SU-DHL-6 (cell line): ENCODE results near the gene MYBBP1A.

ENCODE experiments used
- H2AFZ ChIP-seq: fragments of 200-600 bp; sonication (generic); 2 replicates; pipeline ENCODE4 v1.6.1; 2014; ENCODE audit warnings: low read depth, mild to moderate bottlenecking, moderate library complexity, mixed read lengths, antibody characterized with exemption, low read length; ENCODE audit not compliant: severe bottlenecking
- H3F3A ChIP-seq: fragments of 200-600 bp; shearing (Covaris generic); 2 replicates; pipeline ENCODE4 v1.6.0; 2016; ENCODE audit warnings: antibody characterized with exemption, mild to moderate bottlenecking; ENCODE audit not compliant: insufficient read depth
- H3K27ac ChIP-seq: fragments of 200-600 bp; sonication (generic); 2 replicates; pipeline ENCODE4 v1.5.1; 2016; ENCODE audit warnings: low read depth, mild to moderate bottlenecking, low read length, moderate library complexity, mixed read lengths
- H3K27me3 ChIP-seq: fragments of 200-600 bp; sonication (generic), shearing (Covaris generic); 2 replicates; pipeline ENCODE4 v1.6.0; 2014; ENCODE audit warnings: mild to moderate bottlenecking, low read length
- H3K36me3 ChIP-seq: fragments of 200-600 bp; sonication (generic); 2 replicates; pipeline ENCODE4 v1.6.1; 2014; ENCODE audit warnings: mild to moderate bottlenecking, low read length, mixed read lengths
- H3K4me2 ChIP-seq: fragments of 300-600, 200-600 bp; shearing (Covaris generic), sonication (generic); 2 replicates; pipeline ENCODE4 v1.6.0; 2014; ENCODE audit warnings: low read length, low read depth, mild to moderate bottlenecking; ENCODE audit not compliant: poor library complexity, severe bottlenecking
- H3K4me3 ChIP-seq: fragments of 200-600 bp; sonication (generic); 2 replicates; pipeline ENCODE4 v1.5.1; 2014; ENCODE audit warnings: antibody characterized with exemption, low read length, mild to moderate bottlenecking, mixed read lengths; ENCODE audit not compliant: insufficient read depth, poor library complexity, severe bottlenecking
- H3K79me2 ChIP-seq: fragments of 200-600 bp; sonication (generic); 2 replicates; pipeline ENCODE4 v1.6.1; 2014; ENCODE audit warnings: mild to moderate bottlenecking, low read length, moderate library complexity; ENCODE audit not compliant: insufficient read depth
- H3K9ac ChIP-seq: fragments of 200-600 bp; sonication (generic); 2 replicates; pipeline ENCODE4 v1.7.0; 2014; ENCODE audit warnings: mild to moderate bottlenecking, low read length
- H3K9me2 ChIP-seq: fragments of 200-600 bp; sonication (generic); replicated peaks from 2 replicates; pipeline ENCODE4 v1.6.1; 2014; ENCODE audit warnings: low read length; ENCODE audit not compliant: insufficient read depth
- H3K9me3 ChIP-seq: fragments of 200-600 bp; sonication (generic); 2 replicates; pipeline ENCODE4 v1.6.1; 2014; ENCODE audit warnings: low read length, mixed read lengths; ENCODE audit not compliant: insufficient read depth
- H4K20me1 ChIP-seq: fragments of 200-600 bp; sonication (generic); 2 replicates; pipeline ENCODE4 v1.6.1; 2014; ENCODE audit warnings: low read depth, mild to moderate bottlenecking, antibody characterized with exemption, low read length, moderate library complexity, mixed read lengths
- CTCF ChIP-seq: fragments of 200-600 bp; sonication (generic); IDR thresholded peaks from one replicate; pipeline ENCODE4 v1.5.1; 2017; ENCODE audit warnings: antibody characterized with exemption, mild to moderate bottlenecking, low read length, moderate library complexity; ENCODE audit not compliant: insufficient read depth, poor library complexity, severe bottlenecking
- EZH2phosphoT487 ChIP-seq: fragments of 200-600 bp; sonication (generic), shearing (Covaris generic); conservative IDR thresholded peaks from 2 replicates; pipeline ENCODE4 v1.6.1; 2018; ENCODE audit warnings: mild to moderate bottlenecking, antibody characterized with exemption, low read length, moderate library complexity, mixed read lengths

Gene MYBBP1A

GRCh38 chr17:4584917-4585637, 29.9 kb upstream of the MYBBP1A start:
- H3K4me2 ChIP-seq, result no peak overlapping the region
- H3K9me2 ChIP-seq, result no peaks in the 10 kb centered on the region
- H3F3A ChIP-seq, result no peaks in the 10 kb centered on the region
- H3K27ac ChIP-seq, result no peak overlapping the region
- H4K20me1 ChIP-seq, result no peaks in the 10 kb centered on the region
- no peak overlapping the region for H3K9ac ChIP-seq
- no peaks in the 10 kb centered on the region for H3K79me2 ChIP-seq
- no peaks in the 10 kb centered on the region for H3K36me3 ChIP-seq
- no peak for TF ChIP-seq CTCF
- no peak for TF ChIP-seq EZH2phosphoT487
- no peaks in the 10 kb centered on the region for H3K27me3 ChIP-seq
- H2AFZ ChIP-seq, result no peak overlapping the region
- no peak overlapping the region for H3K4me3 ChIP-seq
- H3K9me3 ChIP-seq, result no peaks in the 10 kb centered on the region

- no peak within 1 kb of the TSS for H3K27ac ChIP-seq
Observed at GRCh38 chr17:4584101-4584916, 29.1 kb upstream of the MYBBP1A start, which contains the start of gene SMTNL2. TSS of gene SMTNL2 (plus strand) at chr17:4584529. CDS start at chr17:4584606, 77 bp downstream.

GRCh38 chr17:4583782-4584100, 28.6 kb upstream of the MYBBP1A start:
- no peak overlapping the region for H3K9ac ChIP-seq
- H2AFZ ChIP-seq, result no peak overlapping the region
- no peaks in the 10 kb centered on the region for H4K20me1 ChIP-seq
- no peak overlapping the region for H3K4me3 ChIP-seq
- no peaks in the 10 kb centered on the region for H3K36me3 ChIP-seq
- no peaks in the 10 kb centered on the region for H3K9me3 ChIP-seq
- H3K27ac ChIP-seq, result no peak overlapping the region
- no peaks in the 10 kb centered on the region for H3F3A ChIP-seq
- H3K9me2 ChIP-seq, result no peaks in the 10 kb centered on the region
- H3K4me2 ChIP-seq, result peak overlapping the region; percentile 9
- H3K79me2 ChIP-seq, result no peaks in the 10 kb centered on the region
- H3K27me3 ChIP-seq, result no peaks in the 10 kb centered on the region
- TF ChIP-seq CTCF (no peak), EZH2phosphoT487 (no peak)

More at GRCh38 chr17:4584101-4584916, 29.1 kb upstream of the MYBBP1A start, which contains the start of gene SMTNL2:
- Histone ChIP-seq H3K79me2 (no peaks in the 10 kb centered on the region), H3K4me3 (no peak within 1 kb of the TSS), H3K36me3 (no peaks in the 10 kb centered on the region), H2AFZ (no peak within 1 kb of the TSS), H3F3A (no peaks in the 10 kb centered on the region), H3K9me3 (no peaks in the 10 kb centered on the region), H3K4me2 (peak within 1 kb of the TSS; percentile 9), H3K27me3 (no peaks in the 10 kb centered on the region), H3K9ac (no peak within 1 kb of the TSS), H4K20me1 (no peaks in the 10 kb centered on the region), H3K9me2 (no peaks in the 10 kb centered on the region)
- no peak for TF ChIP-seq EZH2phosphoT487
- TF ChIP-seq CTCF, result no peak
